Measurements from ENCODE around the gene STAC2.

STAC2 gene

GRCh38 chr17:39231591-39232551, 6.1 kb upstream of the STAC2 start:
- DNase-seq = peak; percentile 48

- no peak for DNase-seq
Measured at GRCh38 chr17:39231091-39231561, 5.4 kb upstream of the STAC2 start.

- DNase-seq = no peak
Measured at GRCh38 chr17:39230361-39230760, 4.6 kb upstream of the STAC2 start.

- DNase-seq = no peak
Measured at GRCh38 chr17:39229274-39229913, 3.6 kb upstream of the STAC2 start.

- DNase-seq = no peak
Measured at GRCh38 chr17:39227364-39227919, 1.7 kb upstream of the STAC2 start.

- DNase-seq = peak; percentile 71
Measured at GRCh38 chr17:39225959-39226683, 376 bp upstream of the STAC2 start.

GRCh38 chr17:39224778-39225307, 902 bp downstream of the STAC2 start:
- DNase-seq = no peak

- DNase-seq = no peak
Measured at GRCh38 chr17:39223907-39224777, 1.6 kb downstream of the STAC2 start.

GRCh38 chr17:39222866-39223834, 2.6 kb downstream of the STAC2 start:
- DNase-seq = no peak

- DNase-seq = no peak
Measured at GRCh38 chr17:39222151-39222550, 3.6 kb downstream of the STAC2 start.

- no peak for DNase-seq
Measured at GRCh38 chr17:39221572-39221971, 4.2 kb downstream of the STAC2 start.

GRCh38 chr17:39219647-39220154, 6.0 kb downstream of the STAC2 start:
- DNase-seq = no peak

- no peak for DNase-seq
Measured at GRCh38 chr17:39218906-39219305, 6.8 kb downstream of the STAC2 start.

- DNase-seq = no peak
Measured at GRCh38 chr17:39217734-39218369, 7.9 kb downstream of the STAC2 start.

- DNase-seq = no peak
Measured at GRCh38 chr17:39213852-39214251, 11.9 kb downstream of the STAC2 start.

GRCh38 chr17:39212841-39213480, 12.8 kb downstream of the STAC2 start:
- DNase-seq = no peak

GRCh38 chr17:39212195-39212810, 13.4 kb downstream of the STAC2 start:
- no peak for DNase-seq

GRCh38 chr17:39210093-39210434, 15.7 kb downstream of the STAC2 start:
- no peak for DNase-seq

Measured in effector CD8-positive, alpha-beta T cell (primary cell).